Measurements from ENCODE around the gene FSD1. TPM values are rescaled to one million over a fixed set of nuclear protein-coding genes. Genes with fewer than 3 reads are reported as not detected.

FSD1 gene
- total and polyA plus RNA-seq, 4 donors: 0.31 to 1.1 (median 0.48) TPM

DNA sequence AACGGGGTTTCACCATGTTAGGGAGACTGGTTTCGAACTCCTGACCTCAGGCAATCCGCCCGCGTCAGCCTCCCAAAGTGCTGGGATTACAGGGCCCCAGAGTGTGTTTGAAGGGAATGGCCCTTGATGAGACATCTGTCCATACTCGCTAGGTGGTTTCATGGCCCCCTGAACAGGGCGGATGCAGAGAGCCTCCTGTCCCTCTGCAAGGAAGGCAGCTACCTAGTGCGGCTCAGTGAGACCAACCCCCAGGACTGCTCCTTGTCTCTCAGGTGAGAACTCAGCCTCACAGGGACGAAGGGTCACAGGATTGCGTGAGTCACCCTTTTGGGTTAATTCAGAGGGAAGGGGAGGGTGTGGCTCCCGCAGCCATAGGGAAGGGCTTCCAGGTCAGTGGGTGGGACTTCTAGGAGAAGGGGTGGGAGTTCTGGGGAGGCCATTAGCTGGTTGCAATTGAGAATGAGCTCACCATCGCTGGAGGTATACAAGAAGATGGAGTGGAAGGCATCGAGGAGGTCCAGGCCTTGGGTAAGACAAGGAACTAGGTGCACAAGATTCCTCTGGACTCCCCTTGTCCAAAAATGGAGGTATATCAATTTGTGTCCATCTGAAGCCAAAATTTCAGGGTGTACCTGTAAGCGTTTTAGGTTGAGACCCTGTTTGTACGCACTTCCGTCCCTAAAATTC, 16.2 kb upstream of the FSD1 start:
- no peak for ATAC-seq (ENCODE audit: insufficient read depth, low FRiP score)
- Histone ChIP-seq H3K27me3 (ENCODE audit: control insufficient read depth in 3 of 3, insufficient read depth in 3 of 3, low read length in 2 of 3) (no peaks in the 10 kb centered on the region), H3K9me3 (ENCODE audit: control insufficient read depth in 4 of 4, insufficient read depth in 3 of 4, low read length in 3 of 4) (peaks cover 0 to 3% (median 0%) of the 10 kb centered on the region in 4 donors), H3K4me1 (ENCODE audit: control insufficient read depth in 5 of 5, insufficient read depth in 5 of 5, low read length in 5 of 5) (no peaks in the 10 kb centered on the region), H3K27ac (ENCODE audit: low read depth in 1 of 2, low read length in 1 of 2) (no peak overlapping the region), H3K9ac (ENCODE audit: insufficient read depth in 1 of 2, low read length in 2 of 2) (no peak overlapping the region), H3K36me3 (ENCODE audit: control insufficient read depth in 4 of 4, insufficient read depth in 4 of 4, low read length in 4 of 4) (no peaks in the 10 kb centered on the region), H3K4me3 (no peak overlapping the region)
- TF ChIP-seq, protein P1, sequence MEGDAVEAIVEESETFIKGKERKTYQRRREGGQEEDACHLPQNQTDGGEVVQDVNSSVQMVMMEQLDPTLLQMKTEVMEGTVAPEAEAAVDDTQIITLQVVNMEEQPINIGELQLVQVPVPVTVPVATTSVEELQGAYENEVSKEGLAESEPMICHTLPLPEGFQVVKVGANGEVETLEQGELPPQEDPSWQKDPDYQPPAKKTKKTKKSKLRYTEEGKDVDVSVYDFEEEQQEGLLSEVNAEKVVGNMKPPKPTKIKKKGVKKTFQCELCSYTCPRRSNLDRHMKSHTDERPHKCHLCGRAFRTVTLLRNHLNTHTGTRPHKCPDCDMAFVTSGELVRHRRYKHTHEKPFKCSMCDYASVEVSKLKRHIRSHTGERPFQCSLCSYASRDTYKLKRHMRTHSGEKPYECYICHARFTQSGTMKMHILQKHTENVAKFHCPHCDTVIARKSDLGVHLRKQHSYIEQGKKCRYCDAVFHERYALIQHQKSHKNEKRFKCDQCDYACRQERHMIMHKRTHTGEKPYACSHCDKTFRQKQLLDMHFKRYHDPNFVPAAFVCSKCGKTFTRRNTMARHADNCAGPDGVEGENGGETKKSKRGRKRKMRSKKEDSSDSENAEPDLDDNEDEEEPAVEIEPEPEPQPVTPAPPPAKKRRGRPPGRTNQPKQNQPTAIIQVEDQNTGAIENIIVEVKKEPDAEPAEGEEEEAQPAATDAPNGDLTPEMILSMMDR (IDR thresholded peaks at IDR 0.05; ENCODE audit: control extremely low read depth, extremely low read depth): no peak
- WGBS, 2 donors: 81 to 83% methylated on average over 16 of the region's 16 CpGs
- DNase-seq: no peak

- Histone ChIP-seq H3K9me3 (ENCODE audit: control insufficient read depth in 4 of 4, insufficient read depth in 3 of 4, low read length in 3 of 4) (peaks cover 0 to 3% (median 0%) of the 10 kb centered on the region in 4 donors), H3K4me1 (ENCODE audit: control insufficient read depth in 5 of 5, insufficient read depth in 5 of 5, low read length in 5 of 5) (peaks cover 0 to 1% (median 0%) of the 10 kb centered on the region in 5 donors), H3K27ac (ENCODE audit: low read depth in 1 of 2, low read length in 1 of 2) (no peak overlapping the region), H3K27me3 (ENCODE audit: control insufficient read depth in 3 of 3, insufficient read depth in 3 of 3, low read length in 2 of 3) (no peaks in the 10 kb centered on the region), H3K36me3 (ENCODE audit: control insufficient read depth in 4 of 4, insufficient read depth in 4 of 4, low read length in 4 of 4) (no peaks in the 10 kb centered on the region), H3K9ac (ENCODE audit: insufficient read depth in 1 of 2, low read length in 2 of 2) (no peak overlapping the region), H3K4me3 (no peak overlapping the region)
- ATAC-seq (ENCODE audit: insufficient read depth, low FRiP score) (no peak), DNase-seq (no peak)
- TF ChIP-seq, protein P1 (IDR thresholded peaks at IDR 0.05; ENCODE audit: control extremely low read depth, extremely low read depth): no peak
- WGBS, 2 donors: 68 to 73% methylated on average over 8 of the region's 8 CpGs
Observed at GRCh38 chr19:4291184-4291732, 13.1 kb upstream of the FSD1 start.

DNA sequence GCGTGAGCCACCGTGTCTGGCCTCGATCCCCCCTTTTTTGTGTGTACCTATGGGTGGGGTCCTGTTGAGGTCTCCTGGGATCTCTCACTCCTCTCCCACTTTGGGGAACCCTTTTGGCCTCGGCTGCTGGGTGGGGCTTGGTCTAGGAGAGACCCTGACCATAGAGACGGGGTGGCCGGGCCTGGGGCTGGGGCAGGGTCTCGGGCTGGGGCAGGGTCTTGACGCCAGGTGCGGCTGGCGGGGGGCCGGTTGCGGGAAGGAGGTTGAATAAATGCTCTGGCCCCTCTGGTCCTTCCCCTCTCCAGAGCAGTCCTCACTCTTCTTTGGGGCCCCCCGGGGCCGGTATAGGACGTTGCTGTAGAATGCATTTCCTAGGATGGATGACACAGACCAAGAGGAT, 11.9 kb upstream of the FSD1 start:
- H3K4me1 ChIP-seq (ENCODE audit: control insufficient read depth in 5 of 5, insufficient read depth in 5 of 5, low read length in 5 of 5): peaks cover 0 to 6% (median 0%) of the 10 kb centered on the region in 5 donors
- TF ChIP-seq, protein P1 (IDR thresholded peaks at IDR 0.05; ENCODE audit: control extremely low read depth, extremely low read depth): no peak
- H3K4me3 ChIP-seq: no peak overlapping the region
- H3K9me3 ChIP-seq (ENCODE audit: control insufficient read depth in 4 of 4, insufficient read depth in 3 of 4, low read length in 3 of 4): peaks cover 0 to 3% (median 0%) of the 10 kb centered on the region in 4 donors
- WGBS, 2 donors: 85 to 89% methylated on average over 15 of the region's 15 CpGs
- ATAC-seq (ENCODE audit: insufficient read depth, low FRiP score) (no peak), DNase-seq (no peak)
- no peak overlapping the region for H3K9ac ChIP-seq (ENCODE audit: insufficient read depth in 1 of 2, low read length in 2 of 2)
- no peak overlapping the region for H3K27ac ChIP-seq (ENCODE audit: low read depth in 1 of 2, low read length in 1 of 2)
- H3K36me3 ChIP-seq (ENCODE audit: control insufficient read depth in 4 of 4, insufficient read depth in 4 of 4, low read length in 4 of 4): no peaks in the 10 kb centered on the region
- no peaks in the 10 kb centered on the region for H3K27me3 ChIP-seq (ENCODE audit: control insufficient read depth in 3 of 3, insufficient read depth in 3 of 3, low read length in 2 of 3)
